ENCODE results near the gene RPP40.

- TF ChIP-seq POLR2A (IDR thresholded peaks at IDR 0.05) = no peak
- TF ChIP-seq, protein P1, sequence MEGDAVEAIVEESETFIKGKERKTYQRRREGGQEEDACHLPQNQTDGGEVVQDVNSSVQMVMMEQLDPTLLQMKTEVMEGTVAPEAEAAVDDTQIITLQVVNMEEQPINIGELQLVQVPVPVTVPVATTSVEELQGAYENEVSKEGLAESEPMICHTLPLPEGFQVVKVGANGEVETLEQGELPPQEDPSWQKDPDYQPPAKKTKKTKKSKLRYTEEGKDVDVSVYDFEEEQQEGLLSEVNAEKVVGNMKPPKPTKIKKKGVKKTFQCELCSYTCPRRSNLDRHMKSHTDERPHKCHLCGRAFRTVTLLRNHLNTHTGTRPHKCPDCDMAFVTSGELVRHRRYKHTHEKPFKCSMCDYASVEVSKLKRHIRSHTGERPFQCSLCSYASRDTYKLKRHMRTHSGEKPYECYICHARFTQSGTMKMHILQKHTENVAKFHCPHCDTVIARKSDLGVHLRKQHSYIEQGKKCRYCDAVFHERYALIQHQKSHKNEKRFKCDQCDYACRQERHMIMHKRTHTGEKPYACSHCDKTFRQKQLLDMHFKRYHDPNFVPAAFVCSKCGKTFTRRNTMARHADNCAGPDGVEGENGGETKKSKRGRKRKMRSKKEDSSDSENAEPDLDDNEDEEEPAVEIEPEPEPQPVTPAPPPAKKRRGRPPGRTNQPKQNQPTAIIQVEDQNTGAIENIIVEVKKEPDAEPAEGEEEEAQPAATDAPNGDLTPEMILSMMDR (IDR thresholded peaks at IDR 0.05) = no peak
Measured at GRCh38 chr6:4965562-4966389, 38.1 kb downstream of the RPP40 start.

Data from uterus (tissue), 2 donors.